Measurements from ENCODE around the gene PVRIG. TPM values are rescaled to one million over a fixed set of nuclear protein-coding genes. Genes with fewer than 3 reads are reported as not detected.
A peak's percentile ranks its signal among the peaks of the same experiment; 100 is the strongest.
"Not testable (repeated sequence)": the region's sequence is repeated elsewhere in the genome, so short reads cannot be mapped to it uniquely, and the experiment has no call there.

The PVRIG gene
- total RNA-seq, result not detected

DNA sequence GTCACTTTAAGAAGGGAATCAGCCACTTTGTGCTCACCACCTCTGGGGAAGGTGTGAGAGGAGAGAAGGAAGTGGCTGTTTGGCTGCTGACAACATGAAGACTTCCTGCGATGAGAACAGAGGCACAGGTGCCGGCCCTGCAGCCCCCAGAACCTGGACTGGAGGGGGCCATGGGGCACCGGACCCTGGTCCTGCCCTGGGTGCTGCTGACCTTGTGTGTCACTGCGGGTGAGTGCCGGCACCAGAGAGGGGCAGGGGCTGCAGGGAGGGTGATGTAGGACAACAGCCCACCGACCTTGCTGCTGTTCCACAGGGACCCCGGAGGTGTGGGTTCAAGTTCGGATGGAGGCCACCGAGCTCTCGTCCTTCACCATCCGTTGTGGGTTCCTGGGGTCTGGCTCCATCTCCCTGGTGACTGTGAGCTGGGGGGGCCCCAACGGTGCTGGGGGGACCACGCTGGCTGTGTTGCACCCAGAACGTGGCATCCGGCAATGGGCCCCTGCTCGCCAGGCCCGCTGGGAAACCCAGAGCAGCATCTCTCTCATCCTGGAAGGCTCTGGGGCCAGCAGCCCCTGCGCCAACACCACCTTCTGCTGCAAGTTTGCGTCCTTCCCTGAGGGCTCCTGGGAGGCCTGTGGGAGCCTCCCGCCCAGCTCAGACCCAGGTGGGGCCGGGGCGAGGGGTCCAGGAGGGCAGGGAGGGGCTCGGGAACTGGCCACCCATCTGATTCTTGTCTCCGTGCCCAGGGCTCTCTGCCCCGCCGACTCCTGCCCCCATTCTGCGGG, at the start of gene PVRIG:
TSS of gene PVRIG (plus strand) at position 149 of the 785 bp plus-strand sequence. CDS start at position 171, 22 bp downstream.
- DNase-seq, result not testable (repeated sequence)

DNA sequence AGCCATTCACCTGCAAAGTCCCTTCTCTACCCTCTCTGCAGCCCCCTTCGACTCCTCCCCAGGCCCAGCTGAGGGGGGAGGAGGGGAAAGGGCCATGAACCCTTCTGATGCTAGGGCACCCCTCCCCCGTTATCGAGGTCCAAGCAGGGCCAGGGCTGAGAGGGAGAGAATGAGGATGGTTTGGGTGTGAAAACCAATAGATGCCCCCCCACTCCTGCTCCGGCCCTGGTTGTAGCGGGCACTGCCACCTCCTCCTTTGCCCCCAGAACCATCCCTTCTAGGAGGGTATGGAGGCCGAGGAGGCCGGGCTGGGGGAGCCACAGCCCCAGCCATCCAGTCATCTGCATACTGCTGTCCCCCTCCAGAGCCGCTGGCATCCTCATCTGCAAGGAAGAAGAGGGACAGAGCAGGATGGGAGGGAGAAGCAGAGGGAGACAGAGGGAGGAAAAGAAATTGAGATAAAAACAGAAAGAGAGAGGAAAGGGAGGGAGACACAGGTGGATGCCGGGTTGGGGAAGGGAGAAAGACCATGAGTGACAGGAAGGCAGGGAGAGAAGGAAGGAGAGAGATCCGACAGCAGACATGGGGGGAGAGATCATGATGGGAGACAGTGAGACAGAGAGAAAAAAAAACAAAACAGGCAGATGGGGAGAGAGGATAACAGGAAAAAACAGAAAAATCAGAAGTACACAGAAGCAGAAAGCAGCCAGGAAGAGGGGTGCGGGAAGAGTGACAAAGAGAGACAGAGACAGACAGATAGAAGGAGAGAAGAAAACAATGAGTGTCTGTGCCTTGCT, 49.5 kb upstream of the PVRIG start:
- no peak for DNase-seq

DNA sequence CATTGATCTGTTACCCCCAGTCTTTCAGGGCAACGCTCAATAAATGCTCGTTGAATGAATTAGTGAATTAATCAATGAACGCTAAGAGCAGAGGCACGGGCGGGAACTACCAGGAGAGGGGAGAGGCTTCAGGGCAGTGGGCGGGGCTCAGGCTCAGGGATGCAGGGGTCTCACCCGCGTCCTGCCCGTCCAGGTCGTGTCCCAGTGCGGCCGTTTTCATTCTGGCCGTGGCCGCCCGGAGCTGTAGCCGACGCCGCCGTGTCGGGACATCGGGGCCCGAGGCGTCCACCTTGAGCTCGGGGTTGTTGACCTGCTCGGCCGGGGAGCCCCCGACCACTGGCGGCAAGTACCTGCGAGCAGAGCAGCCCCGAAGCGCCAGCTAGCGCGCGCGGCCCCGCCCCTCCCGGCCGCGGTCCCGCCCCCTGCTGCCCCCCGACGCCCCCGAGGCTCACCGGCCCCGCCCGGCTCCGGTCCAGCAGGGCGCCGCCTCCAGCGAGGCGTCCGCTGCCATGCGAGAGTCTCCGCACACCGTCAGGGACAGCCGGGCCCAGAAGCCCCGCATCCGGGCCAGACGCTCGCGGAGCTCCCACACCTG, 48.6 kb upstream of the PVRIG start:
- no peak for DNase-seq

DNA sequence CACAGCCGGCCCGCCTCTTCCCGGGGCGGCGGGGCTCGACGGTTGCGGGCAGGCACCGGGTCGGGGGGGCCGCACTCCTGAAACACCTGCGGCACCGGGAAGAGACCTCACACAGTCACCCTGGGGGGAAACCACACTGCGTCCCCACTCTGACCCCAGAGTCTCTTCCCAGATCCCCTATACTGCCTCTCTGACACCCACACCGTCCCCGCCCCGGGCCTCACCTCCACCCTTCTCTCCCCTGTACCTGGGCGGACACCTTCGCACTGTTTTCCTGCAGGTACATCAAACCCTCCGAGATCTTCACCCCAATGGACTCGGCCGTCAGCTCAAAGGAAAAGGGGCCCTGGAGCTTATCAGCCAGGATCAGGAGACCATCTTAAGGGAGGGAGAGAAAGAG, 47.9 kb upstream of the PVRIG start:
- DNase-seq, result no peak

DNA sequence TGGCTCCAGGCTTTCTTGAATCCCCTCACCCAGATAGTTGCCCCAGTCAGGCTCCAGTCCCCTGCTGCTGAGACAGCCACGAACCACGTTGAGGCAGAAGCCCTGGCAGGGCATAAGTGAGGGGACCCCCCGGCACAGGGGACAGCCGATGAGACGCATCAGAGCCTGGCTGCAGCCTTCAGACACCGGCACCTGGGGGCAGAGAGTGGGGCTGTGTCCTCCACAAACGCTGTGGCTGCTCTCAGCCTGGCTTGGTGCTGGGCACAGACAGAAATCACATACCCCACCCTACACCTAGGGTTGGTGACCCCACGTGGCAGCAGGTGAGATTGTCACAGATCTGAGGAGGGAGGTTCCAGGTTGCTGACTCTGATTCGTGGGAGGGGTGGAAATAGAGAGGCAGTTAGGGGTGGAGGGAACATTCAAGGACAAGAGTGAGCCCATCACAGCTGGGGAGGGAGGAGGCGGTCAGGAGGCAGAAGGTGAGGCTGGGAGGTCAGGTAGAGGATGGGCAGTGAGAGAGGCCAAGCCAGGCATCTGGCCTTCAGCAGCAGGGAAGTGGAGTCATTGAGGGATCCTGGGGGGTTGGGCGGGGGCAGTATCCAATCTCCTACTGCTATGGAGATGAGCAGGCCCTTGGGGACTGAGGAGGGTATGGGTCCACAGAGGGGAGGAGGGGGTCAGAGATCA, 45.8 kb upstream of the PVRIG start:
- DNase-seq, result no peak

DNA sequence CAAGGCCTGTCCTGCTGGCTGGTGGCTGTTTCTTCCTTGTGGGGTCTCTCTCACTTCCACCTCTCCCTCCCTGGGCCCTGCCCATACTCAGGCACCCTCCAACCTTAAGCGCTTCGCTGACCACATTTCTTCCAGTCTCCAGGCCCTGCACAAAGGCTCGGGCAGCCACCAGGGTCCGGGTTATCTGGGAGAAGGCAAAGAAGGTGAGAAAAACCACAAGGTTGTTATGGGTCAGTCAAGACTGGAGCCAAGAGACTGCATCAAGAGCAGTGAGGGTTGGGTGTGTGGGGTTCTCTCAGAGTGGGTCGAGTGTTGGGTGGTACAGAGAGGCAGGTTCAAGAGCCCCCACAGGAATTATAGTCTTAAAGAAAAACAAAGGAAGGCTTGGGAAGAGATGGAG, 45.2 kb upstream of the PVRIG start:
- no peak for DNase-seq

DNA sequence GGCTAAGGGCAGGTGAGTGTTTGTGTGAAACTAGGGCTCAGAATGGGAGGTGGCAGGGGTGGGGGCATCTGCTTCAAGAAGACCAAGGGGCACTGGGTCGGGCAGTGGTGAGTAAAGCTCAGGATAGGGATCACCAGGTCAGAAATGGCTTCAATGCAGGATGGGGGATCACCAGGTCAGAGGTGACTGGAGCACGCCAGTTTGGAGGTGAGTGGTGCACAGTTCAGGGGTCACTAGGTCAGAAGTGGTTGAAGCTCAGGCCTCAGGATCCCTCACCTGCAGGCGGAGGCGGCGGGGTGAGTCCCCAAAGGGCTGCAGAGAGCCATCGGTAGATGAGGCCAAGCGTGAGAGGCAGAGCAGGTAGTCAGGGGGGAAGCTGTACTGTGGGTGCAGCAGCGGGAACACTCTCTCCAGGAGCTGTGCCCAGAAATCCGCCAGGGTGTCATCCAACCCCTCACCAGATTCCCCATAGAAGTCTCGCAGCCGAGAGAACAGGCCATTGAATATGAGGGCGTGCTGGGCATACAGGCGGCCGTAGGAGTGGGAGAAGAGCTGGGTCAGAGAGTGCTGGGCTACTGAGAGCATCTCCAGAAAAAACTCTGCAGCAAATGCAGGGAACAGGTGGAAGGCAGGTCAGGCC, 44.3 kb upstream of the PVRIG start:
- no peak for DNase-seq

DNA sequence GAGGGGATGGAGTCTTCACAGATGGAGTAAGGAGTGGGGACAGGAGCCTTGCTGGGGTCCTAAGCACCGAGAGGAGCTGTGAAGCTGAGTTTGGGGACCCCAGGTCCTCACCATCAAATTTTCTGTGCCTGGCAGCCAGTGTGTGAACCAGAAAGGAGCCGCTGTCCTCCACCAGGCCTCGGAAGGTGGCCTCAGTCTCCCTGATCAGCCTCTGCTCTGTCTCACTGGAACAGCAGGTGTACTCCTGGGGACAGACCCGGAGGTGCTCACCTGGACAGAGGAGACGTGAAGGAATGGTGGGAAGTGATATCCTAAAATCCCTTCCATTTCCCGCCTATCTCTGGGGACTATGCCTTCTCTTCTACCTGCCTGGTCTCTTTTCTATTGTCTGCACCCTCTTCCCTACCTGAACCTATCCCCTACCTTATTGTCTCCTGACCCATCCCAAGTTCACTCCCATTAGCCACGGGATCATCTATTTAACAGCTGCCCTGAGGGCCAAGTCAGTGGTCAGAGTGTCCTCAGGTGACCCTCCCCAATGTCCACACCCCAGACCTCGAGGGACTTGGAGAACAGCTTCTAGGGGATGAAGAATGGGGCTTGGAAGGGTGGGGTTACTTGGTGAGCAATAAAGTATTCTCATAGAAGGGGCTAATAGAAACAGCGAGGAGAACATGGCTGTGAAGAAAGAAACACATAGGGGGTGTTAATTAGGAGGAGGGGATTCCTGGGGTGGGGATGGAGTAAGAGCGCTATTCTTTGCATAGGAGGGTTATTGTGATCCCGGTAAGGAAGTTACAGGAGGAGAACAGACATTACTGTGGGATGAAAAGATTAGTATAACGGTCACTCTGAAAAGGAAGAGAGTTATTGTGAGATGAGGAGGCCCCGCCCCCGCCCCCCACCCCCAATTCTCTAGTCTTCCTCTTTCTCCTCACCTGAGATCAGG, 43.4 kb upstream of the PVRIG start:
- no peak for DNase-seq

DNA sequence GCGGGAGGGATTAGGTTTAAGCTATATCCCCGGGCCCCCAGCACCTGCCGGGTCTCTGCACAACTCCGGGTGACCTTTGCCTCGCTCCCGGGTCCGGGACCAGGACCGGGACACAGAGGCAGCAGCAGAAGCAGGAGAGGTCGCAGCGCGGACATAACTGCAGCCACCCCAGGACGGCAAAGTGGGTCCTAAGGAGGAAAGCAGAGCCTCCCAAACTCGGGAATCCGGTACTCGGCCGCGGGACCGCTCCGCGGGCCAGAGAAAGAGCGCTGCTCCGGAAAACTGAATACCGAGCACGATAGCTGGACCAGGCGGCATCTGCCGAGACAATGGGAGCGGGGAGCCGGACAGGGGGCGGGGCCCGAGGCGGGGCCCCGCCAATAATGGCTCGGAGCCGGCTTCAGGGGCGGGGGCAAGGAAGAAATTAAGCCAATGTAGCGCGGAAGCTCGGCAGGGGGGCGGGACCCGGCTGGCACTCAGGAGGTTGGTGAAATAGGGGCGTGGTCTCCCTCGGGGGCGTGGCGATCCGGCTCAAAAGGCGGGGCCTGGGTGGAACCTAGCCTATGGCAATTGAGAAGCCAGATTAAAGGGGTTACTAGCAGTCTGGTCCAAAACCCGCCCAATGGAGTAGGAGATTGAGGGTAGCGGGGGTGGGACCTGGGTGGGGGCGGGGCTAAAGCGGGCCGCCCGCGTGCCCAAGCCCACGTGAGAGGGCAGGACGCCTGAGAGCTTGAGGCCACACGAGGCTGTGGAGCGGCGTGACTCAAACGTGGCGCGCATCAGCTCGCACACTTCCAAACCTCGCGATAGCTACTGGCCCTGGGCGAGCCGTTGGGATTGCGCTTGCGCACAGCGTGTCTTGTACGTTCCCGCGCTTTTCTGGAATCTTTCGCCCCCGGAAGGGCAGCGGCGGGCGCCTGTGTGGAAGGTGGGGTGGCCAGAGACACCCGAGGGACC, 42.4 kb upstream of the PVRIG start, which contains the start of the genes GPC2 and STAG3:
TSS of gene GPC2 (minus strand) at position 337 of the 957 bp plus-strand sequence. CDS start at position 155, 182 bp downstream.
TSS of gene STAG3 (plus strand) at position 874 of the 957 bp plus-strand sequence. CDS start 2,639 bp downstream, outside the sequence.
- DNase-seq, result peak; percentile 85

DNA sequence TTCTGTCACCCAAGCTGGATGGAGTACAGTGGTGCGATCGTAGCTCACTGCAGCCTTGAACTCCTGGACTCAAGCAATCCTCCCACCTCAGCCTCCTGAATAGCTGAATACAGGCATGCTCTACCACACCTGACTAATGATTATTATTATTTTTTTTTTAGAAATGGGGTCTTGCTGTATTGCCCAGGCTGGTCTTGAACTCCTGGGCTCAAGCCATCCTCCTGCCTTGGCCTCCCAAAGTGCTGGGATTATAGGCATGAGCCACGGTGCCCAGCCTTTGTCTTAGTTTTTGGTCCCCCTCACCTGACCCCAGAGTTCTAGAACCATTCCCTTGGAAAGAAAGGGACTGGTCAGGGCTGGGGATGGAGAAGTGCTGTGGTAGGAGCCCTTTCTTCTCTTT, 39.7 kb upstream of the PVRIG start:
- not testable (repeated sequence) for DNase-seq

DNA sequence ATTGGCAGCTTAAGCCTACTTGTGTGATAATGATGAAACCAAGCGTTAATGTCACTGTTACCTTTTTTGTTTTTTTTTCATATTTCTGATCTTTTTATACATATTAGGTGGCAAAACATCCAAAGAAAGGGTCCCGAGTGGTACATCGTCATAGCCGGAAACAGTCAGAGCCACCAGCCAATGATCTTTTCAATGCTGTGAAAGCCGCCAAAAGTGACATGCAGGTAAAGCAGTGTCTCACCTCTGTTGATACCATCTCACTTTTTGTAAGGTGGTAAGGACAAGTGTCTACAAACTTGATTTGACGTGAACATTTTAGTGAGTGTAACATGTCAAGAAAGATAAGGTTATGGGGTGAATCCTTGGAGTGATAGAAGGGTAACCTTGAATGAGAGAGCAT, 37.1 kb upstream of the PVRIG start:
- DNase-seq, result not testable (repeated sequence)

DNA sequence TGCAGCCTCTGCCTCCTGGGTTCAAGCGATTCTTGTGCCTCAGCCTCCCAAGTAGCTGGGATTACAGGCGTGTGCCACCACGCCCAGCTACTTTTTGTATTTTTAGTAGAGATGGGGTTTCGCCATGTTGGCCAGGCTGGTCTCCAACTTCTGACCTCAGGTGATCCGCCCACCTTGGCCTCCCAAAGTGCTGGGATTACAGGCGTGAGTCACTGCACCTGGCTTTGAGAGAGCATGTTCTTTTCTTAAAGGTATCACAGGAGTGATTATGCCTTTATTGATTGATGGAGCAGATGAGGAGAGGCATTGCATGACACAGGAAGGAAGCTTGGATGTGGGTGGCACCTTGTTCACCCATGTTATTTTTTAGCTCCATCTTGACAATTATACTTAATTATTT, 36.7 kb upstream of the PVRIG start:
- not testable (repeated sequence) for DNase-seq

DNA sequence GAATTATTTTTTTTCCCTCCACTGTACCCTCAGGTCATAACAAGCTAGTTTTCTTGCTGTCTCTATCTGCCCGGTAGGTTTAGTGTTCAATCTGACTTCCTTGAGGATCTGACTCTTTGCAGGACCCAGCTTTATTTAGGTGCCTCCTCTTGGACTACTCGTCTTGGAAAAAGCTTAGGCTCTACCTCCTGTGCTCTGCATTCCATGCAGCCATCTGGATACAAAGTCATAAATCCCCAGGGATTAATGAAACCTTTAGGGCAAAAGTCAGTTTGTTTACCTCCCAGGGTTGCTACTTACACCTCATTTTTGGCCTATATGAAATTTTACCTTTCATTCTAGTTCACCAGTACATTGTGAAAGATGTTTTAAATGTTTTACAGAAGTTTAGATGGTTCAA, 34.0 kb upstream of the PVRIG start:
- DNase-seq, result no peak

DNA sequence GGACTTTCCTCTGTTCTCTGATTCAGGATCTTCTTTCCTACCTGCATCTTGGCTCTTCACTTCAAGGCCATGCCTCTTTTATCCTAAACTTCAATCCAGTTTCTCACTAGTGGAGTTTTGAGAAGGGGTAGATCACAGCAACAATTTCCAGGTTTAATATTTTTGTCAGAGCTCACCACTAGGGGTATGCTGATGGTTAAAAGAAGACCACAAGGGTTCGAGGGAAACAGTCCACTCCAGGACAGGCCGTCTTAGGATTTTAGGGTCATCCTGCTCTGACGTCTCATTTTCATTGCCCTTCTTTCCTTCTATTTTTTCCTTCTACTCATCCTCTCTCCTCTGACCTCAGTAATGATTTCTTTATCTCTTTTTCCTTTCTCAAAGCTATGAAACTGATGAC, 30.7 kb upstream of the PVRIG start:
- DNase-seq, result no peak

DNA sequence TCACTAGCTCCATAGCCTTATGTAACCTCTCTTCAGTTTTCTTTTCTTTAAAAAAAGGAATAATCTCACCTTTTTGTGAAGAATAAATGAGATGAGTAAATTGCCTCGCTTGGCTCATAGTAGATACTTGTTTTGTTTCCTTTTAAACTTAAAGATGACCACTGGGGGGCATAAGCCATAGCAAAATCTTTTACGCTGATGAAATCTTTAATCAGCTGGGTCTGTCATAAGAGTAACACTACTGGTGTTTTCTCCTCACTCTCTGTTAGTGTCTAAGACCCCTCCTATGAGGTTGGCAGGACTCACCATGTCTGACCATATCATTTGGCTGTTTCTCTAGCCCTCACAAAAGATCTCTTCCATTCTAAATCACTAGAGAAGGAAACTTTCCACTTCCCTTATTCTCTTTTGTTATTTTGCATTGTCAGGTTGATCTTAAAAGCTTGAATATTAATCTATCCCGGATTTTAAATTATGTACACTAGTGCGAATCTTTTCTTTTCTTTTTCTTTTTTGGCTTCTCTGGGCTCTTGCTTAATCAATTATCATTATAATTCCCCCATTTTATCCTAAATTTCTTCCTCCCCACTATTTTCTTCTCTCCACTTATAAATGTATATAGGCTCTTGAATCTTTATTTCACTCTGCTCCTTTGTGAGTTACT, 29.6 kb upstream of the PVRIG start:
- no peak for DNase-seq

DNA sequence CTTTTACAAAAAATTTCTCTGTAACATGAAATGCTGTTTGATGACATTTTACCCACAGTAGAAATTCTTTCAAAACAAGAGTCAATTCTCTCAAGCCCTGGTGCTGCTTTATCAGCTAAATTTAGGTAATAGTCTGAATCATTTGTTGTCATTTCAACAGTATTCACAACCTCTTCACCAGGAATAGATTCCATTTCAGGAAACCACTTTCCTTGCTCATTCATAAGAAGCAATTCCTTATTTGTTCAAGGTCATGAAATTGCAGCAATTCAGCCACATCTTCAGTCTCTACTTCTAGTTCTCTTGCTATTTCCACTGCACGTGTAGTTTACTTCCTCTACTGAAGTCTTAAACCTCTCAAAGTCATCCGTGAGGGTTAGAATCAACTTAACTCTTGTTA, 28.0 kb upstream of the PVRIG start:
- no peak for DNase-seq

DNA sequence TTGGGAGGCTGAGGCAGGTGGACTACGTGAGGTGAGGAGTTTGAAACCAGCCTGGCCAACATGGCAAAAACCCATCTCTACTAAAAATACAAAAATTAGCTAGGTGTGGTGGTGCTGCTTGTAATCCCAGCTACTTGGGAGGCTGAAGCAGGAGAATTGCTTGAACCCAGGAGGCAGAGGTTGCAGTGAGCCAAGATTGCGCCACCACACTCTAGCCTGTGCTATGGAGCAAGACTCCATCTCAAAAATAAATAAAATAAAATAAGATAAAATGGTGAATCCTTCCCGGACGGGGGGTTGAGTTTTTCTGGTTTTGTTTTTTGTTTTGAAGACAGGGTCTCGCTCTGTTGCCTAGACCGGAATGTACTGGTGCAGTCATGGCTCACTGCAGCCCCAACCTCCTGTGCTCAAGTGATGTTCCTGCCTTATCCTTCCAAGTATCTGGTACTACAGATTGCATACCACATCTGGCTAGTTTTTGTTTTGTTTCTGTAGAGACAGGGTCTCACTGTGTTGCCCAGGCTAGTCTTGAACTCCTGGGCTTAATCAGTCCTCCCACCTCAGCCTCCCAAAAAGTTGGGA, 27.4 kb upstream of the PVRIG start:
- not testable (repeated sequence) for DNase-seq

DNA sequence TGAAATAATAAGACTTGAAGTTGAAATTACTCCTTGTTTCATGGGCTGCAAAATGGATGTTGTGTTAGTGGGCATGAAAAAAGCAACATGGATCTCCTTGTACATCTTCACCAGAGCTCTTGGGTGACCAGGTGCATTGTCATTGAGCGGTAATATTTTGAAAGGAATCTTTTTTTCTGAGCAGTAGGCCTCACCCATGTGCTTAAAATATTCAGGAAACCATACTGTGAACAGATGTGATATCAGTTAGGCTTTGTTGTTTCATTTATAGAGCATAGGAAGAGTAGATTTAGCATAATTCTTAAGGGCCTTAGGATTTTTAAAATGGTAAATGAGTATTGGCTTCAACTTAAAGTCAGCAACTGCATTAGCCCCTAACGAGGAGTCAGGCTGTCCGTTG, 26.8 kb upstream of the PVRIG start:
- no peak for DNase-seq

Data from occipital lobe (tissue), 2 donors.